Measurements from ENCODE around the gene ANKRD2.

ANKRD2 gene

DNA sequence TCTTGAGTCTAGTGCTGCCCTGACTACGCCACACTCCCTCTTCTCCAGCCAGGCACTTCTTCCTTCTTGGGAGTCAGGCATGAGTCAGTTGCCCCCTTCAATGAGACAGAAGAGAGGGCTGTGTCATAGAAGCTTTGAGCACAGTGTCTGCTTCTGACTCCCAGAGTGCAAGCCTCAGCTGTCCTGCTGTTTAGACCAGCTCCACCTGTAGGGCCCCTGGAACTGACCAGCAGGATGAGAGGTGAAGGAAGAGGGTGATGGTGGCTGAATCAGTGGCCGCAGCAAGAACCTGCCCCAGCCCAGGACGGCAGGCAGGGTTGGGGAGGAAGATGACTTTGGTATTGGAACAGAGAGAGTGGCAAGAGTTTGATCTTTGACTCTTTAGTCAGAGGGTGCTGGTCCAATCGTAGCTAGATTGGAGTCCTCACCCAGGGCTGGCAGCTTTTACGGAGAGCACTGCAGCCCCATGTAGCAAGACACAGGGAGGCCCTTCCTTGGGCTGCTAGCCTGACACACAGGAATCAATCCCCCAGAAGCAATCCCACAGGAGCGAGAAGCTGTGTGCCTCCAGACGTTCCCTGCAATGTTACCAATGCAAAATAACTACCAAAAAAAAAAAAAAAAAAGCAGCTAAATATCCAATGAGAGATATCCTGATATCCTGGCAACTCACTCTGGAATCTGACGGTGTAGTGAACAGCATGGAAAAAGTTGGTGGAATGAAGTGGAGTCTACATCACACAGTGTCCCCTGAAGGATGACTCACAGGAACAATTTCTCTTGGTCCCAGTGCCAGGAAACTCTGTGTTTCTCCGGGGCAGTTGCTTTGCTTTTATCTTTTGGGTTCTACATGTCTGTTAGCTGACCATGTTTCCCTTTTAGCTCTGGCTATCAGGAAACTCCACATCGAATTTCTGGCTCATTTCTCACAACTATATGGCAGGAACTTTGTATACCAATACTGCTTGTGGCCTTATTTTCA lies 23.8 kb downstream of the ANKRD2 start:
- DNase-seq (ENCODE audit: low spot score) = peak; percentile 95

DNA sequence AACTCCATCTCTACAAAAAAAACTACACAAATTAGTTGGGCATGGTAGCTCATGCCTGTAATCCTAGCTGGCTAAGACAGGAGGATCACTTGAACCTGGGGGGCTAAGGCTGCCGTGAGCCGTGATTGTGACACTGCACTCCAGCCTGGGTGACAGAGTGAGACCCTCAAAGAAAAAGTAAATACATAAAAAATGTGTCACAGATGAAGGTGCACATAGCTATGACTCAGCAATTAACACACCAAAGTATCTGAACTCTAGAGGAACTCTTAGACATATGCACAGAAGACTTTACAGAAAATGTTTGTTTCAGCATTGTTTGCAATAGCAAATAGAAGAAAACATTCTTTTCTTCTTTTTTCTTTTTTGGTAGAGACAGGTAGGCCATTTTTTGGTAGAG lies 25.2 kb downstream of the ANKRD2 start:
- peak; percentile 14 for DNase-seq (ENCODE audit: low spot score)

DNA sequence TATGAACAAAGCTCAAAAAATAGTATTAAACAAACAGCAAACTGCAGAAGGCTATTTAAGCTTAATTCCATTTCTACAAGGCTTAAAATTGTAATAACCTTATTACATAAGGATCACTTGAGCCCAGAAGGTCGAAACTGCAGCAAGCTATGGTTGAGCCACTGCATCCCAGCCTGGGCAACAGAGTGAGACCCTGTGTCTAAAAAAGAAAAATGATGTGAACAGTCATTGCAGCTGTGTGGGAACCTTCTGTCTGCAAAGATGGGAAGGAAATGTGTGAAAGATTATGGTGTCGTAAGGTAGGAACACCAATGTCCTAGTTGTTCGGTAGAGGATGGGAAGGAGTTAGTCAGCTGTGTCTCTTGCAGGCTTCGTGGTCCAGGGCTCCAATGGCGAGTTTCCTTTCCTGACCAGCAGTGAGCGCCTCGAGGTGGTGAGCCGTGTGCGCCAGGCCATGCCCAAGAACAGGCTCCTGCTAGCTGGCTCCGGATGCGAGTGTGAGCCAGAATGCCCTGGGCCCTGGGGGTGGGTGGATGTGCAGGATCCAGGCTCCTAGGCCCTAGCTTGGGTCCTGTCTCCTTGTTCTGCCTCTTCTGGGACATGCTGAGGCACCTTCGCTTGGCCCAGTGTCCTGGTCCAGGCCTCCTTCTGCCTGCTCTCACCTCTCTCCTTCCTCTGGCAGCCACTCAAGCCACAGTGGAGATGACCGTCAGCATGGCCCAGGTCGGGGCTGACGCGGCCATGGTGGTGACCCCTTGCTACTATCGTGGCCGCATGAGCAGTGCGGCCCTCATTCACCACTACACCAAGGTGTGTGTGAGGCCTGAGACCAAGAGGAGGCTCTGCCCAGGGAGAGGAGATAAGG lies 26.1 kb downstream of the ANKRD2 start:
- no peak for DNase-seq (ENCODE audit: low spot score)

DNA sequence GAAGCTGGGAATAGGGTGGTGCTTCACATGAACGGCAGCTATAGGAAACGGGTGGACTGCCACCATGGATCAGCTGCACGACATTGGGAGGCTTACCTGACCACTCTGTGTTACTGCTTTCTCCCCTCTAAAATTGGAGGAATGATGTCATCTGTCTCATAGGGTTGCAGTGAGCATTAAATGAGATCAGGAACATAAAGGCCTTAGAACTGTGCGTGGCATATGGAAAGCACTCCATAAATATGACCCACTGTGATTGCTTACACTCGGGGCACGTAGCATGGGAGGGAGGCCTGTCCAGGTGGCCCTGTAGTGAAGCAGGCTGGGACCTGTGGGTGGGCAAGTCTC lies 26.7 kb downstream of the ANKRD2 start:
- DNase-seq (ENCODE audit: low spot score) = no peak

DNA sequence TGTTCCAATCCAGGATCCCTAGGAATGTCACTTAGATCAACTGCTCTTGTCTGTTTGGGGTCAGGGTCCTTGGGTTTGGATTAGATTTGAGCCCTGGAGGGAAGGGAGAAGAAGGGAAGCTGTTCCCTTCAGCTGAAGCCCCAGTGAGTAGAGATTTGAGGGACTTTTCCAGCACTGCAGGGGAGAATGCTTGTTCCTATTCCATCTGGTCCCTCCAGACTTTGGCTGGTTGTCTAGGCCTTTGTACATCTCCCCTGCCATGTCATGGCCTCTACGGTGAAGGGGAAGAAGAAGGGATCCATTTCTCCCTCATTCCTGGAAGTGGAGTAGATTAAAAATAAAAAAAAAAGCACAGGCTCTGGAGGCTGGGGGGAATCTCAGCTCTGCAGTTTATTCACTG lies 28.0 kb downstream of the ANKRD2 start:
- DNase-seq (ENCODE audit: low spot score) = no peak

DNA sequence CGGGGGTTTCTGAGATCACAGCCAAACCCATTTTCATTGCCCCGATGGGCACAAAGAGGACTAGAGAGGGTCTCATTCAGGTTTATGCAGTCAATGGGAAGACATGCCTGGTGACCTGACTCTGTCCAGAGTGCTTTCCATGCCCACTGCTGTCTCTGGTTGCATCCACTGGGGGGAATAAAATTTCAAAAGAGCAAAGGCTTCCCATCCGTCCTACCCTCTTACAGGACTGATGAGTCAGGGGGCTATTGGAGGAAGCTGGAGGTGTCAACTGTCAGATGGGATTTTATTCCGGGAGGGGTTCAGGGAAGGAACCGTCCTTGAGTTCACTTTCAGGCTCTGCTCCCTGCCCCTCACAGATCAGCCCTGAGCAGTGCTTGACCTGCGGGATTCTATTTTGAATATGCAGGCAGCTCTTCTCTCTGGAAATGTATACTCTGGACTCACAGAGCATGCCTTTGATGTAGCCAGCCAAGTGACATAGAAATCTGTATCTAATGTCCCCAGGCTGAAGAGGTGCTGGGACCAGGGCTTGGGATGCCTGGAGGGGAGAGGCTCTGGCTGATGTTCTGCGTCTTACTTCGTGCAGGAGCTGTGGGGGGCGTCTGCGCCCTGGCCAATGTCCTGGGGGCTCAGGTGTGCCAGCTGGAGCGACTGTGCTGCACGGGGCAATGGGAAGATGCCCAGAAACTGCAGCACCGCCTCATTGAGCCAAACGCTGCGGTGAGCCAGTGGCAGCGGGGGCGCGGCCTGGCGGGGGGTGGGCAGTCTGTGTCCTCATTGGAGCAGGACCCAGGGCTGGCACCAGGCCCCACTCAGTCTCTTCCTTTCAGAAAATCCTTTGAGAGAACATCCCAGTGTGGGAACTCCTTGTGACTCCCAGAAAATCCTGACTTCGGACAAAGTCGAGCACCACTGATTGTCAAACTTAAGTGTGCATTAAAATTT lies 29.0 kb downstream of the ANKRD2 start:
- no peak for DNase-seq (ENCODE audit: low spot score)

DNA sequence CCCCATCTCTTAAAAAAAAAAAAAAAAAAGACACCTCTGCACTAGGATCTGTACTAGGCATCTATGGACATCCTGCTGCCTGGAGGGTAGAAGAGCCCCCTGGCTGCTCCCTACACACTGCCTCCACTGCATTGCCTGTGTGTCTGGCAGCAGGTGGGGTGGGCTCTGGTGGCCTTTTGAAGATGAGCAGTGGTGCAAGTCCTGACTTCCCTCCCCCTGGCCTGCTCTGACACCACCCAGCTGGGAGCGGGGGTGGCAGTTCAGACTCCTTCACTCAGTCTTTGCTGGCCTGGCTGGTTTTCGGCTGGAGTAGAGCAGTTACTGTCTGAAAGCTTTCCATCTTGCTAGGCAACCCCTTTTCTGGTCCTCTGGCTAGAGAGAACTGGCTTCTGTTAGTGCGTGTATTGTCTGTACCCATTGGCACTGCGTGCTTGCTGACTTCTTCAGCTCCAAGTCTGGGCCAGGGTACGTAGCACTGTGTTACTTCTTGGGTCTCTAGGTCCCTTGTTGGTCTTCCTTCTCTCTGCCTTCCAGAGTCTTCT lies 34.6 kb downstream of the ANKRD2 start:
- DNase-seq (ENCODE audit: low spot score) = no peak

DNA sequence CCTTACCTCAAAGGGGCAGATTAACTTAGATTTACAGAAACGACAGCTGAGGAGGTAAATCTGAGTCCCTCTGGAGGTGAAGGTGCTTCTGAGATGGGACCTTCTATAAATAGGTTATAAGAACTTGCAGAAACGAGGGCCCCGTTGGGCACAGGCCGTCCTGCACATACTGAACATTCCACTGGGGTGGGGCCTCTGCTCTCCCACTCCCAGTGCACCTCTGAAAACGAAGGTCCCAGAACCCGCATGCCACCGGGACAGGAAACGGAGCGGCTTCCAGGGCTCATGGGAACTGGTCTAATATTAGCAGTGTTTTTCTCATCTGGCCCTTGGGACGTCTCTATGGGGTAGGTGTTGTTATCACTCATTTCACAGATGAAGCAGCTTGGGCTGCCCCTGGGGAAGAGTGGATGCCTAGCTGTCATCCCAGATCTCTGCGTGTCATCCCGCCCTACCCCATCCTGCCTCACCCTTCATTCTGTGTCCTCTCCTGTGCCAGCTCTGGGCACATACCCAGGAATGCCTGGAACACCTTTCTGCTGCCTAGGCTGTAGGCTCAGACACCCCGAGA lies 36.5 kb downstream of the ANKRD2 start:
- no peak for DNase-seq (ENCODE audit: low spot score)

DNA sequence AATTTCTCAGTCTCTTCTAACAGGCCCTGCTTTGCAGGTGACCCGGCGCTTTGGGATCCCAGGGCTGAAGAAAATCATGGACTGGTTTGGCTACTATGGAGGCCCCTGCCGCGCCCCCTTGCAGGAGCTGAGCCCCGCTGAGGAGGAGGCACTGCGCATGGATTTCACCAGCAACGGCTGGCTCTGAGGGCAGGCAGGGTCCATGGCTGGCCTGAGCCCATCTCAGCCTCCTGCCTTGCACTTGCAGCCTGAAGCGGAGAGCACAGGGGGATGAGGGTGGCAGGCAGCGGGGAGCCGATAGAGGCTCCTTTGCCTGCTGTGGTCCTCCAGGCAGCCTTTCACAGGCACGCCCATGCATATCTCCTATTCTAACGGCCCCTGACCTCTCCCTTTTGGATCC lies 38.9 kb downstream of the ANKRD2 start:
- no peak for DNase-seq (ENCODE audit: low spot score)

DNA sequence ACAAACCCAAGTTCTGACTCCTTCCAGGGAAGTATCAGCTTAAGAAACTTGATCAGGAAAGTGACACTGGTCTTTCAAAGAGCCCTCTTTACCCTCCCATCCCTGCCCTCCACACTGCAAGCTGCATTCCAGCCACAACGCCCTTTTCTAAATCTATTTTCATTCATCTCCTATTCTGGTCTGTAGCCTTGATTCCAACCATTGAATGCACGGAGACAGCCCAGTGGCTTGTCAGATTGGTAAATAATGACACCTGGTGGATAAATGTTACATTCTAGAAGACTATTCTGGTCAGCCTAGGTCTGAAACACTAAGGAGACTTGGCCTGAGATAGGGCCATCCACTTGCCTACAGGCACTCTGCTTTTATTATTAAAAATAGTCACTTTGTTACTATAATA lies 39.8 kb downstream of the ANKRD2 start:
- peak; percentile 62 for DNase-seq (ENCODE audit: low spot score)

DNA sequence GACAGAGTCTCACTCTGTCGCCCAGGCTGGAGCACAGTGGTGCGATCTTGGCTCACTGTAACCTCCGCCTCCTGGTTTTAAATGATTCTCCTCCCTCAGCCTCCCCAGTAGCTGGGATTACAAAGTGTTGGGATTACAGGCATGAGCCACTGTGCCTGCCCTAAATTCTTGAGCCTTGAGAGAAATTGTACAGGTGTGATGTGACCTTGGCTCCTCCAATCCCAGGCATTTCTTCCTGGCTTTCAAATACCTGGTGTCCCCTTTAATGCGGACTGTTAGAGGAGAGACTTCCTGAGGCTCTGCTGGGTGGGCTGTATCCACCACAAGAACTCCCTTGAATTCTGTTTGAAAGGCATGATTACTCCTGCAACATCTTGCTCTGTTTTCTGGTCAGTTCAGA lies 45.7 kb downstream of the ANKRD2 start:
- DNase-seq (ENCODE audit: low spot score) = no peak

DNA sequence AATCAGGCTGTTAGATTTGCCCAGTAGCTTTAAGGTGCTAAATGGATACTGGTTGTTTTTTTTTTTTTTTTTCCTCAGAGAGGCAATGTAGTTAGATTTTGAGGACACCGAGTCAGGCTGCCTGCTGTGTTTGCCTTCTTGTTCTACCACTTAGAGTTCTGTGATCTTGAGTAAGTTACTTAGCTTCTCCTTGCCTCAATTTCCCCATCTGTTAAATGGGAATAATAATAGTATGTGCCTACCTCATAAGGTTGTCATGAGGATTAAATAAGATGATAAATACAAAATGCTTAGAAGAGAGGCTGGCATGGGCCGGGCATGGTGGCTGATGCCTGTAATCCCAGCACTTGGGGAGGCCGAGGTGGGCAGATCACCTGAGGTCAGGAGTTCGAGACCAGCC lies 46.2 kb downstream of the ANKRD2 start:
- no peak for DNase-seq (ENCODE audit: low spot score)

DNA sequence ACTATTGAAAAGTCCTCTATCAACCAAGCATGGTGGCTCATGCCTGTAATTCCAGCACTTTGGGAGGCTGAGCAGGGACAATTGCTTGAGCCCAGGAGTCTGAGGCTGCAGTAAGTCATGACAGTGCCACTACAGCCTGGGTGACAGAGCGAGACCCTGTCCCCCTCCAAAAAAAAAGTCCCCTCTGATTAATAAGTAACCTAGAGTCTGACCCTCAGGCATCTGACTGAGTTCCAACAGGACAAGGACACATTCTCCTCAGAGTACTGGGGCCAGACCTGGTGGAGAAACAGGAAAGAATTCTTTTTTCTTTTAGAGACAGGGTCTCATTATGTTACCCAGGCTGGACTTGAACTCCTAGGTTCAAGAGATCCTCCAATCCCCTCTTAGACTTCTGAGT lies 50.7 kb downstream of the ANKRD2 start:
- DNase-seq (ENCODE audit: low spot score) = no peak

DNA sequence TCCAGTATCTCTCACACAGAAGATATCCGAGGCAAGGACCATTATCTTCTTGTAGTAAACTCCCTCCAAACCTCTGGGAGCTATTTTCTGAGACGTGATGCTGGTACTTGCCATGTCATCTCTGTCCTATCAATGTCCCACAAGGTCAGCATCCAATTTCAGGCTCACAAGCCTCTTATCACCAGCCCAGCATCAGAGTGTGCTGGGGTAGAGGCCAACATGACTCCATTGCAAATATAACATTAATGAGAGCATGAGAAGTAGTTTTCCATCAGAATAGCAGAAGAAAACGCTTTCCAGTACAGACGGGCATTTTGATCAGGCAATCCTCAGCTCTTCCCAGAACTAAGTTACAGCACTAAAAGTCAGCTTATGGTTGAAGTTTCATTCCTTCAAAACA lies 55.2 kb downstream of the ANKRD2 start:
- no peak for DNase-seq (ENCODE audit: low spot score)

DNA sequence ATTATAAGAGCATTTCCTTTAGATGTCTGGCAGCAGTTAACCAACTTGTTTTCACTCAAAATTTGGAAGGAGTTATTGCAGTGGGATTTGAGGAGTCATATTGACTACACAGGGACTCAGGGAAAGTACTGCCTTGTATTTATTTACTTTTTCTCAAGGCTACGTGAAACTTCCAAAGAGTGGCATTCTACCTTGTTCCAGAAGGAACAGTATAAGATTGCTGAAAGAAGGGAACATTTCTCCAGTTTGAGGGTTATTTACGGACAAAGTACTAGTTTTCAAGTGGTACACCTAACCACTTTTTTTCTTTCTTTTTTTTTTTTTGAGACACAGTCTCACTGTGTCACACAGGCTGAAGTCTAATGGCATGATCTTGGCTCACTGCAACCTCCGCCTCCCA lies 55.6 kb downstream of the ANKRD2 start:
- DNase-seq (ENCODE audit: low spot score) = no peak

DNA sequence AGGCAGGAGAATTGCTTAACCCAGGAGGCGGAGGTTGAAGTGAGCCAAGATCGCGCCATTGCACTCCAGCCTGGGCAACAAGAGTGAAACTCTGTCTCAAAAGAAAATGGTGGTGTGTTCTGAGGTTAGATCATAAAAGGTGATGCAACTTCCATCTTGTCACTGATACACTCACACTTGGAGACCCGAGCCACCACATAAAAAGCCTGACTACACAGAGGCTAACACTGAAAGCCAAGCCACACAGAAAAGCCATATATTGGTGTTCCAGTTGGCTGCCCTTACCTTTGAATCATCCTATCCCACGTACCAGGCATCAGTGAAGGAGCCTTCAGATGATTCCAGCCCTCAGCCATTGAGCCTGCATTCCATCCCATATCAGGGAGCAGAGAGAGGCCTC lies 56.7 kb downstream of the ANKRD2 start:
- no peak for DNase-seq (ENCODE audit: low spot score)

DNA sequence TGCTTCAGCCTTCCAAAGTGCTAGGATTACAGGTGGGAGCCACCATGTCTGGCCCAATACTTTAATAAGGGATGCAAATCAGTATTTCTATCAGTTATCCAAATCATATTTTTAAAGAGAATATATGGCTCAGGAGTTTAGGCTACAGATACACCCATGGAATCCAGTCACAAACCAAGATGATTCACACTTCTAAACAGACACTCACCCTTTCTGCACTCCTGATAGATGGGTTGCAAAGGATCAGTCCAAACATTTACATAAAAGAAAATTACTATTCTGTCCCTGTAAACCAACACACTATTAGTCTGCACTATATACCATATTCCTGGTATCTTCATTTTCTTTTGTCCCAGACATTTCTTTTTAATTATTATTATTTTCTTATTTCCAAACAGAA lies 58.5 kb downstream of the ANKRD2 start:
- no peak for DNase-seq (ENCODE audit: low spot score)

DNA sequence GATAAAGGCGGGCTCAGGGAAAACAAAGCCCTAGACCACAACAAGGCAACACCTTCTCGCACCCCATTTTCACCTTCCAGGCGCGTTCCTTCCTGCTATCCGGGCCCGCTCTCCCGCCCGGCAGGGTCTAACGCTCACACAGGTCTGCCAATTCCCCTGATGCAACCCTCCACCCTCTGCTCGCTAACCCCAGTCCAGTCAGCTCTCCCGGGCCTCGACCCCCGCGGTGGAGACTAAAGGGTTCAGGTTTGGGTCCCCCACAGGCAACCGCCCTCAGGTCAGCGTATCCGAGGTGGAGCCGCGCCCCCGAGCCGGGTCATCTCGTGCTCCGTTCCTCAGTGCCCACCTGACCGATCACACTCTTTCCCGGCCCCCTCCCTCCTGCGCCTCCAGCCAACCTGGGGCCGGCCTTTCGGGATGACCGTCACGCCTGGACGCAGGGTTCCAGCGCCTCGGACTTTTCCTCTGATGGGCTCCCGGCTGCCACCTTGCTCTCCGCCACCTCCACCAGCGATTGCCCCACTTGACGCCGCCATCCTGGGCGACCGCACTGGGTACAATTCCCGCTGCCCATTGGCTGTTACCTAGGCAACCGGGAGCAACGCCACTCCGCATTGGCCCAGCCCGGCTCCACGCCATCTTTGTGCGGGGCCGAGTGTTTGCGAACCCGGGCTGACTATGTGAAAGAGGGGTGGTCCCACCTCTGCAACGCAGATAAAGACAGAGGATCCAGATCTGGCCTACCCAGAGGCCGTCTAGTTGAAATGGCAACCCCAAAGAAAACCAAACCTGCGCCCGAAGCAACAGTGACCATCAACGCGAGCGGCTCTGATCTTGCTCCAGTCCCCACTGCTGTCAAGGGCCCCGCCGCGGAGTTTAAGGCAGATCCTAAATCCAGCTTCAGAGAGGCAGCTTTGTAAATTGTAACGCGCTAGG lies 60.6 kb downstream of the ANKRD2 start, which contains the start of gene MORN4:
Gene MORN4 (minus strand): TSS at position 552 of the 936 bp plus-strand sequence. CDS start 13,847 bp downstream, outside the sequence.
- DNase-seq (ENCODE audit: low spot score) = peak; percentile 91
